Measurements from ENCODE around the gene MAP3K6.
A peak's percentile ranks its signal among the peaks of the same experiment; 100 is the strongest.

Gene MAP3K6

GRCh38 chr1:27331922-27332321 is 34.8 kb downstream of the MAP3K6 start:
- Mint-ChIP-seq H3K27me3 (no peaks in the 10 kb centered on the region), H3K27ac (ENCODE audit: low read depth) (peak overlapping the region; percentile 55), H3K36me3 (ENCODE audit: insufficient read depth) (peaks cover 23% of the 10 kb centered on the region), H3K9me3 (no peaks in the 10 kb centered on the region), H3K4me3 (no peak overlapping the region), H3K4me1 (peaks cover 36% of the 10 kb centered on the region)
- DNase-seq (ENCODE audit: low spot score in 2 of 2) (no peak), ATAC-seq (replicated peaks; ENCODE audit: extremely low read depth, poor library complexity, severe bottlenecking) (no peak)

- Mint-ChIP-seq H3K4me3 (no peak overlapping the region), H3K4me1 (peaks cover 41% of the 10 kb centered on the region), H3K27me3 (no peaks in the 10 kb centered on the region), H3K36me3 (ENCODE audit: insufficient read depth) (peaks cover 26% of the 10 kb centered on the region), H3K27ac (ENCODE audit: low read depth) (peak overlapping the region; percentile 55), H3K9me3 (no peaks in the 10 kb centered on the region)
- no peak for ATAC-seq (replicated peaks; ENCODE audit: extremely low read depth, poor library complexity, severe bottlenecking)
- DNase-seq (ENCODE audit: low spot score in 2 of 2): no peak
These were observed 35.3 kb downstream of the MAP3K6 start for GRCh38 chr1:27331426-27331825.

GRCh38 chr1:27330786-27331185 is 36.0 kb downstream of the MAP3K6 start:
- ATAC-seq (replicated peaks; ENCODE audit: extremely low read depth, poor library complexity, severe bottlenecking) (no peak), DNase-seq (ENCODE audit: low spot score in 2 of 2) (no peak)
- H3K4me3 Mint-ChIP-seq: no peak overlapping the region
- no peaks in the 10 kb centered on the region for H3K9me3 Mint-ChIP-seq
- peaks cover 28% of the 10 kb centered on the region for H3K36me3 Mint-ChIP-seq (ENCODE audit: insufficient read depth)
- H3K4me1 Mint-ChIP-seq: peaks cover 47% of the 10 kb centered on the region
- H3K27me3 Mint-ChIP-seq: no peaks in the 10 kb centered on the region
- H3K27ac Mint-ChIP-seq (ENCODE audit: low read depth): peak overlapping the region; percentile 74

GRCh38 chr1:27327964-27328363 is 38.8 kb downstream of the MAP3K6 start:
- Mint-ChIP-seq H3K27me3 (no peaks in the 10 kb centered on the region), H3K9me3 (no peaks in the 10 kb centered on the region), H3K27ac (ENCODE audit: low read depth) (no peak overlapping the region), H3K36me3 (ENCODE audit: insufficient read depth) (peaks cover 28% of the 10 kb centered on the region), H3K4me1 (peaks cover 67% of the 10 kb centered on the region), H3K4me3 (no peak overlapping the region)
- ATAC-seq (replicated peaks; ENCODE audit: extremely low read depth, poor library complexity, severe bottlenecking) (no peak), DNase-seq (ENCODE audit: low spot score in 2 of 2) (no peak)

GRCh38 chr1:27325286-27325685 is 41.5 kb downstream of the MAP3K6 start:
- DNase-seq (ENCODE audit: low spot score in 2 of 2): no peak
- H3K36me3 Mint-ChIP-seq (ENCODE audit: insufficient read depth): peaks cover 29% of the 10 kb centered on the region
- ATAC-seq (replicated peaks; ENCODE audit: extremely low read depth, poor library complexity, severe bottlenecking): no peak
- no peak overlapping the region for H3K27ac Mint-ChIP-seq (ENCODE audit: low read depth)
- H3K27me3 Mint-ChIP-seq: no peaks in the 10 kb centered on the region
- H3K9me3 Mint-ChIP-seq: no peaks in the 10 kb centered on the region
- peaks cover 59% of the 10 kb centered on the region for H3K4me1 Mint-ChIP-seq
- H3K4me3 Mint-ChIP-seq: no peak overlapping the region

GRCh38 chr1:27322569-27323240 is 44.1 kb downstream of the MAP3K6 start:
- Mint-ChIP-seq H3K27ac (ENCODE audit: low read depth) (peak overlapping the region; percentile 87), H3K27me3 (no peaks in the 10 kb centered on the region), H3K4me1 (peaks cover 48% of the 10 kb centered on the region), H3K36me3 (ENCODE audit: insufficient read depth) (peaks cover 20% of the 10 kb centered on the region), H3K4me3 (peak overlapping the region; percentile 93), H3K9me3 (no peaks in the 10 kb centered on the region)
- no peak for DNase-seq (ENCODE audit: low spot score in 2 of 2)
- ATAC-seq (replicated peaks; ENCODE audit: extremely low read depth, poor library complexity, severe bottlenecking): no peak

GRCh38 chr1:27321813-27322568 is 44.8 kb downstream of the MAP3K6 start, which contains the start of gene TMEM222:
TMEM222 (plus strand) TSS chr1:27322163; CDS start chr1:27322198, 35 bp downstream.
- ATAC-seq (replicated peaks; ENCODE audit: extremely low read depth, poor library complexity, severe bottlenecking) (peak; percentile 97), DNase-seq (ENCODE audit: low spot score in 2 of 2) (peak; percentile 92 to 95)
- Mint-ChIP-seq H3K36me3 (ENCODE audit: insufficient read depth) (peaks cover 19% of the 10 kb centered on the region), H3K4me1 (peaks cover 46% of the 10 kb centered on the region), H3K9me3 (no peaks in the 10 kb centered on the region), H3K27me3 (no peaks in the 10 kb centered on the region), H3K27ac (ENCODE audit: low read depth) (peak within 1 kb of the TSS; percentile 87), H3K4me3 (peak within 1 kb of the TSS; percentile 93)

GRCh38 chr1:27318596-27318995 is 48.2 kb downstream of the MAP3K6 start:
- Mint-ChIP-seq H3K27ac (ENCODE audit: low read depth) (no peak overlapping the region), H3K36me3 (ENCODE audit: insufficient read depth) (peaks cover 6% of the 10 kb centered on the region), H3K4me3 (no peak overlapping the region), H3K27me3 (no peaks in the 10 kb centered on the region), H3K4me1 (peaks cover 15% of the 10 kb centered on the region), H3K9me3 (no peaks in the 10 kb centered on the region)
- ATAC-seq (replicated peaks; ENCODE audit: extremely low read depth, poor library complexity, severe bottlenecking): no peak
- DNase-seq (ENCODE audit: low spot score in 2 of 2): no peak

GRCh38 chr1:27318136-27318535 is 48.6 kb downstream of the MAP3K6 start:
- DNase-seq (ENCODE audit: low spot score in 2 of 2) (no peak), ATAC-seq (replicated peaks; ENCODE audit: extremely low read depth, poor library complexity, severe bottlenecking) (no peak)
- Mint-ChIP-seq H3K4me1 (peaks cover 12% of the 10 kb centered on the region), H3K27ac (ENCODE audit: low read depth) (no peak overlapping the region), H3K9me3 (no peaks in the 10 kb centered on the region), H3K36me3 (ENCODE audit: insufficient read depth) (peaks cover 8% of the 10 kb centered on the region), H3K27me3 (no peaks in the 10 kb centered on the region), H3K4me3 (no peak overlapping the region)

- H3K4me3 Mint-ChIP-seq: no peak overlapping the region
- H3K27me3 Mint-ChIP-seq: no peaks in the 10 kb centered on the region
- H3K9me3 Mint-ChIP-seq: no peaks in the 10 kb centered on the region
- peaks cover 3% of the 10 kb centered on the region for H3K4me1 Mint-ChIP-seq
- no peak overlapping the region for H3K27ac Mint-ChIP-seq (ENCODE audit: low read depth)
- ATAC-seq (replicated peaks; ENCODE audit: extremely low read depth, poor library complexity, severe bottlenecking) (no peak), DNase-seq (ENCODE audit: low spot score in 2 of 2) (no peak)
- H3K36me3 Mint-ChIP-seq (ENCODE audit: insufficient read depth): peaks cover 3% of the 10 kb centered on the region
These were observed 49.9 kb downstream of the MAP3K6 start for GRCh38 chr1:27316860-27317259.

GRCh38 chr1:27314737-27315136 is 52.0 kb downstream of the MAP3K6 start:
- DNase-seq (ENCODE audit: low spot score in 2 of 2): no peak
- Mint-ChIP-seq H3K36me3 (ENCODE audit: insufficient read depth) (peaks cover 4% of the 10 kb centered on the region), H3K4me1 (no peaks in the 10 kb centered on the region), H3K4me3 (no peak overlapping the region), H3K27me3 (no peaks in the 10 kb centered on the region), H3K27ac (ENCODE audit: low read depth) (no peak overlapping the region), H3K9me3 (no peaks in the 10 kb centered on the region)
- ATAC-seq (replicated peaks; ENCODE audit: extremely low read depth, poor library complexity, severe bottlenecking): no peak

- Mint-ChIP-seq H3K4me1 (no peaks in the 10 kb centered on the region), H3K27ac (ENCODE audit: low read depth) (no peak overlapping the region), H3K36me3 (ENCODE audit: insufficient read depth) (peaks cover 4% of the 10 kb centered on the region), H3K27me3 (no peaks in the 10 kb centered on the region), H3K9me3 (no peaks in the 10 kb centered on the region), H3K4me3 (no peak overlapping the region)
- no peak for DNase-seq (ENCODE audit: low spot score in 2 of 2)
- no peak for ATAC-seq (replicated peaks; ENCODE audit: extremely low read depth, poor library complexity, severe bottlenecking)
These were observed 52.6 kb downstream of the MAP3K6 start for GRCh38 chr1:27314169-27314568.
